Measurements from ENCODE around the gene HBB.

Gene HBB

GRCh38 chr11:5188201-5188600, 38.7 kb downstream of the HBB start:
- no peak for DNase-seq (ENCODE audit: low read depth)
- H3K4me3 ChIP-seq (ENCODE audit: low read depth, low read length) = no peak overlapping the region
- TF ChIP-seq CTCF (IDR thresholded peaks at IDR 0.05; ENCODE audit: low read depth, low read length, missing control alignments) = no peak

GRCh38 chr11:5178046-5178837, 48.6 kb downstream of the HBB start:
- no peak overlapping the region for H3K4me3 ChIP-seq (ENCODE audit: low read depth, low read length)
- no peak for TF ChIP-seq CTCF (IDR thresholded peaks at IDR 0.05; ENCODE audit: low read depth, low read length, missing control alignments)
- no peak for DNase-seq (ENCODE audit: low read depth)

All from GM12864 (cell line).